ENCODE measurements around the gene OSCAR.

DNA sequence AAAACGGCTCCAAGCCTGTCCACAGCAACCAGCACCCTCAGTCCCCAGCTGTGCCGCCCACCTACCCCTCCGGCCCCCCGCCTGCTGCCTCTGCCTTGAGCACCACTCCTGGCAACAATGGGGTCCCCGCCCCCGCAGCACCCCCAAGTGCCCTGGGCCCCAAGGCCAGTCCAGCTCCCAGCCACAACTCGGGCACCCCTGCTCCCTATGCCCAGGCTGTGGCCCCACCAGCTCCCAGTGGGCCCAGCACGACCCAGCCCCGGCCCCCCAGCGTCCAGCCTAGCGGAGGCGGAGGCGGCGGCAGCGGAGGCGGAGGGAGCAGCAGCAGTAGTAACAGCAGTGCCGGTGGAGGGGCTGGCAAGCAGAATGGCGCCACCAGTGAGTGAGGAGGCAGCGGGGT lies 47.6 kb upstream of the OSCAR start:
- TF ChIP-seq CTCF (IDR thresholded peaks at IDR 0.05) (no peak), EP300 (IDR thresholded peaks at IDR 0.05) (no peak), POLR2A (IDR thresholded peaks at IDR 0.05) (no peak), POLR2AphosphoS5 (IDR thresholded peaks at IDR 0.05) (no peak)

Measured in suprapubic skin (tissue), 4 donors.